H1 (cell line): ENCODE data around the gene KCNK2. TPM values are rescaled to one million over a fixed set of nuclear protein-coding genes. Genes with fewer than 3 reads are reported as not detected.

Source experiments
- CTCF ChIA-PET: fragments of 300-600 bp; sonication (Branson Sonifier 250); formaldehyde crosslinking; loops from one replicate; lab custom pipeline; 2021; ENCODE audit not compliant: partially characterized antibody; lab: Charles Lee
- POLR2A ChIA-PET: fragments of 300-600 bp; sonication (Branson Sonifier 250); formaldehyde crosslinking; loops from one replicate; lab custom pipeline; 2021; ENCODE audit warnings: inconsistent platforms; ENCODE audit not compliant: partially characterized antibody; lab: Charles Lee
- DNase-seq, 2 experiments: peaks; one replicate each; pipeline versions ENCODE4 v3.0.0 to v3.0.0-alpha.2; 2010 to 2022; ENCODE audit warnings: low spot score in 2 of 2, low read depth in 1 of 2, mixed read lengths in 1 of 2
- FAIRE-seq: peaks from 2 replicates; lab custom pipeline; 2011; peaks lifted over from hg19 to GRCh38; lab: Jason Lieb, UNC
- H2AFZ ChIP-seq: 2 replicates; pipeline ENCODE4 v1.8.1; 2012; ENCODE audit warnings: low read length, inconsistent platforms
- H2AK5ac ChIP-seq: 2 replicates; pipeline ENCODE4 v1.6.1; 2013; ENCODE audit warnings: low read depth, low read length
- H2BK120ac ChIP-seq: replicated peaks from 2 replicates; pipeline ENCODE3; 2013; ENCODE audit warnings: low read depth, low read length, inconsistent platforms
- H2BK12ac ChIP-seq: 2 replicates; pipeline ENCODE4 v1.6.1; 2013; ENCODE audit warnings: low read depth, low read length
- H2BK15ac ChIP-seq: 2 replicates; pipeline ENCODE4 v1.6.1; 2013; ENCODE audit warnings: low read length
- H2BK20ac ChIP-seq: 2 replicates; pipeline ENCODE4 v1.6.1; 2013; ENCODE audit warnings: low read length
- H2BK5ac ChIP-seq: 2 replicates; pipeline ENCODE4 v1.6.1; 2013; ENCODE audit warnings: low read depth, low read length
- H3K14ac ChIP-seq: 2 replicates; pipeline ENCODE4 v1.6.1; 2013; ENCODE audit warnings: inconsistent platforms; ENCODE audit not compliant: insufficient read length
- H3K18ac ChIP-seq: 2 replicates; pipeline ENCODE4 v1.6.1; 2013; ENCODE audit warnings: low read length; ENCODE audit errors: extremely low read depth
- H3K23ac ChIP-seq: 2 replicates; pipeline ENCODE4 v1.6.1; 2013; ENCODE audit warnings: inconsistent platforms; ENCODE audit not compliant: insufficient read length
- H3K23me2 ChIP-seq: 2 replicates; pipeline ENCODE4 v1.6.1; 2013; ENCODE audit warnings: low read depth, low read length
- H3K27ac ChIP-seq: 2 replicates; pipeline ENCODE4 v1.6.1; 2011; ENCODE audit warnings: low read depth, low read length, inconsistent platforms
- H3K27me3 ChIP-seq, 4 experiments: replicated peaks in 1 of 4; 1 replicate in 1 of 4; 2 replicates in 3 of 4; pipeline versions ENCODE4 v1.6.1 to v1.8.1; 2011 to 2013; ENCODE audit warnings: low read length in 3 of 4, mild to moderate bottlenecking in 3 of 4, inconsistent platforms in 2 of 4, mixed read lengths in 2 of 4, moderate library complexity in 1 of 4; ENCODE audit not compliant: control insufficient read depth in 3 of 4, insufficient read depth in 3 of 4; ENCODE audit errors: extremely low read depth in 1 of 4
- H3K36me3 ChIP-seq, 4 experiments: 2 replicates each; pipeline versions ENCODE4 v1.6.1 to v1.8.1; 2011 to 2013; ENCODE audit warnings: mild to moderate bottlenecking in 4 of 4, low read length in 3 of 4, moderate library complexity in 2 of 4, control low read depth in 1 of 4, inconsistent platforms in 1 of 4; ENCODE audit not compliant: insufficient read depth in 4 of 4, control insufficient read depth in 2 of 4
- H3K4ac ChIP-seq: replicated peaks from 2 replicates; pipeline ENCODE3; 2013; ENCODE audit warnings: low read length, low read depth, mixed read lengths, inconsistent platforms; ENCODE audit not compliant: insufficient read length
- H3K4me1 ChIP-seq, 4 experiments: replicated peaks in 1 of 4; 1 replicate in 1 of 4; 2 replicates in 3 of 4; pipeline versions ENCODE4 v1.6.1 to v1.8.1; 2011 to 2013; ENCODE audit warnings: low read length in 3 of 4, inconsistent platforms in 2 of 4, mixed read lengths in 1 of 4; ENCODE audit not compliant: insufficient read depth in 4 of 4, control insufficient read depth in 3 of 4
- H3K4me2 ChIP-seq, 2 experiments: 2 replicates each; pipeline versions ENCODE4 v1.6.1 to v1.8.1; 2011 to 2013; ENCODE audit warnings: low read depth in 2 of 2, low read length in 2 of 2, control low read depth in 1 of 2, inconsistent platforms in 1 of 2, mild to moderate bottlenecking in 1 of 2; ENCODE audit not compliant: insufficient read depth in 1 of 2
- H3K4me3 ChIP-seq, 4 experiments: fragments of 200-600, 300-600 bp in 1 of 4; sonication (generic), shearing (Covaris generic), sonication (Bioruptor Twin) in 1 of 4; 2 replicates each; pipeline versions ENCODE4 v1.5.1 to v1.8.1; 2011 to 2016; ENCODE audit warnings: low read length in 4 of 4, low read depth in 3 of 4, control low read depth in 2 of 4, inconsistent platforms in 2 of 4, mild to moderate bottlenecking in 2 of 4, mixed read lengths in 1 of 4, moderate library complexity in 1 of 4; ENCODE audit not compliant: insufficient read depth in 2 of 4; ENCODE audit errors: extremely low read depth in 1 of 4
- H3K56ac ChIP-seq: replicated peaks from 2 replicates; pipeline ENCODE3; 2013; ENCODE audit warnings: low read depth, mild to moderate bottlenecking, mixed read lengths, low read length, inconsistent platforms; ENCODE audit not compliant: insufficient read length
- H3K79me1 ChIP-seq: 2 replicates; pipeline ENCODE4 v1.6.1; 2013; ENCODE audit warnings: low read depth, low read length, control low read depth
- H3K79me2 ChIP-seq, 2 experiments: 2 replicates each; pipeline versions ENCODE4 v1.6.1 to v1.8.1; 2012 to 2013; ENCODE audit warnings: low read length in 2 of 2, mild to moderate bottlenecking in 2 of 2, inconsistent platforms in 1 of 2; ENCODE audit not compliant: insufficient read depth in 2 of 2, control insufficient read depth in 1 of 2
- H3K9ac ChIP-seq, 4 experiments: replicated peaks in 1 of 4; 1 replicate in 1 of 4; 2 replicates in 3 of 4; pipeline versions ENCODE4 v1.6.1 to v1.8.1; 2011 to 2013; ENCODE audit warnings: low read depth in 3 of 4, low read length in 3 of 4, control low read depth in 2 of 4, mild to moderate bottlenecking in 2 of 4, moderate library complexity in 2 of 4, inconsistent platforms in 1 of 4; ENCODE audit errors: extremely low read depth in 1 of 4
- H3K9me3 ChIP-seq, 2 experiments: 2 replicates each; pipeline versions ENCODE4 v1.6.1 to v1.8.1; 2012 to 2013; ENCODE audit warnings: mild to moderate bottlenecking in 2 of 2, moderate library complexity in 2 of 2, control low read depth in 1 of 2, inconsistent platforms in 1 of 2, low read depth in 1 of 2, low read length in 1 of 2, mixed read lengths in 1 of 2; ENCODE audit not compliant: insufficient read depth in 2 of 2
- H4K20me1 ChIP-seq, 2 experiments: replicated peaks in 1 of 2; 2 replicates each; pipeline versions ENCODE3 to v1.8.1; 2011 to 2013; ENCODE audit warnings: inconsistent platforms in 2 of 2, low read length in 2 of 2, mild to moderate bottlenecking in 1 of 2; ENCODE audit not compliant: insufficient read depth in 2 of 2, control insufficient read depth in 1 of 2
- H4K5ac ChIP-seq: 2 replicates; pipeline ENCODE4 v1.6.1; 2013; ENCODE audit warnings: low read length, low read depth, mixed read lengths, inconsistent platforms; ENCODE audit not compliant: insufficient read length
- H4K8ac ChIP-seq: 2 replicates; pipeline ENCODE4 v1.8.0; 2013; ENCODE audit warnings: mild to moderate bottlenecking, moderate library complexity, low read length, inconsistent platforms; ENCODE audit not compliant: insufficient read depth; ENCODE audit errors: extremely low read depth
- H4K91ac ChIP-seq: replicated peaks from 2 replicates; pipeline ENCODE3; 2013; ENCODE audit warnings: low read length, mixed read lengths, inconsistent platforms; ENCODE audit not compliant: insufficient read length
- CBX5 ChIP-seq: fragments of 300-800, 300-1000 bp; sonication (generic); IDR thresholded peaks from 2 replicates; pipeline ENCODE4 v1.7.1; 2016; ENCODE audit warnings: antibody characterized with exemption, low read length, low read depth
- CTCF ChIP-seq, 3 experiments: IDR thresholded peaks; 1 replicate in 2 of 3; 2 replicates in 1 of 3; pipeline versions ENCODE4 v1.5.1 to v1.6.1; 2011; ENCODE audit warnings: low read length in 3 of 3, mild to moderate bottlenecking in 3 of 3, inconsistent platforms in 2 of 3, low read depth in 1 of 3, moderate library complexity in 1 of 3; ENCODE audit not compliant: insufficient read depth in 1 of 3; ENCODE audit errors: control extremely low read depth in 1 of 3
- GABPA ChIP-seq: IDR thresholded peaks from 2 replicates; pipeline ENCODE4 v1.6.1; 2011; ENCODE audit warnings: mild to moderate bottlenecking, low read length, moderate library complexity, borderline replicate concordance; ENCODE audit not compliant: insufficient read depth
- JUN ChIP-seq: IDR thresholded peaks from 2 replicates; pipeline ENCODE4 v1.6.1; 2011; ENCODE audit warnings: low read depth, mild to moderate bottlenecking, improper control_type of control experiment, low read length
- KDM1A ChIP-seq: fragments of 200-600, 300-600 bp; sonication (generic); IDR thresholded peaks from 2 replicates; pipeline ENCODE4 v1.7.1; 2016; ENCODE audit warnings: mild to moderate bottlenecking, low read length, borderline replicate concordance
- NRF1 ChIP-seq: IDR thresholded peaks from 2 replicates; pipeline ENCODE4 v1.6.1; 2011; ENCODE audit warnings: mild to moderate bottlenecking, low read depth, low read length, improper control_type of control experiment
- RXRA ChIP-seq: IDR thresholded peaks from 2 replicates; pipeline ENCODE4 v1.6.1; 2011; ENCODE audit warnings: low read depth, mild to moderate bottlenecking, low read length, moderate library complexity; ENCODE audit not compliant: insufficient read depth
- WGBS, 2 experiments: shearing (Covaris generic) in 1 of 2; methylation state at CpG; one replicate each; pipeline versions ENCODE4 v1.1.6 to v1.1.7; 2013 to 2015; ENCODE audit warnings: low lambda C conversion rate in 2 of 2, mixed read lengths in 2 of 2, inconsistent platforms in 1 of 2, low coverage in 1 of 2, missing lambda C conversion rate in 1 of 2; ENCODE audit not compliant: insufficient replicate concordance in 2 of 2, insufficient coverage in 1 of 2, insufficient read length in 1 of 2; ENCODE audit errors: extremely low coverage in 1 of 2, missing lambda C conversion rate in 1 of 2; 5-methylcytosine and 5-hydroxymethylcytosine counted together
- polyA plus RNA-seq, 7 experiments: library from polyadenylated mRNA; depleted of rRNA in 3 of 7; stranded (reverse) in 5 of 7; unstranded in 2 of 7; fragments of >200 nt in 5 of 7; fragments of 200-250 nt in 2 of 7; gene quantifications; 1 replicate in 5 of 7; 2 replicates in 1 of 7; 4 replicates in 1 of 7; pipeline versions ENCODE4 v1.2.1 to v1.2.3, GENCODE V29; 2011 to 2013; ENCODE audit warnings: missing spikeins in 2 of 7, mixed read lengths in 2 of 7
- total RNA-seq: library from RNA; stranded (reverse); fragmentation: NEBNext Ultra II Directional; extraction: Animal tissue kit (Norgen Biotek cat#: 25700); gene quantifications from 2 replicates; pipeline ENCODE4 v1.2.1, GENCODE V29; 2021

The KCNK2 gene
- total and polyA plus RNA-seq, 2 of the 8 experiments (the other 6 are each of a cell fraction or from before 2014, with no cell fraction given): 0.59 to 1.2 TPM

- H3K79me1 ChIP-seq: no peaks in the 10 kb centered on the region
- no peaks in the 10 kb centered on the region for H3K79me2 ChIP-seq
- no peak overlapping the region for H2BK120ac ChIP-seq
- WGBS, 2 experiments: 87% methylated on average over 3 of the region's 3 CpGs; no CpG with 5 or more reads in 1 of the 2 experiments
- H3K4ac ChIP-seq: no peak overlapping the region
- FAIRE-seq (no peak), DNase-seq (no peak)
- H3K27me3 ChIP-seq: no peaks in the 10 kb centered on the region
- no peak overlapping the region for H3K14ac ChIP-seq
- H4K8ac ChIP-seq: no peak overlapping the region
- no peak overlapping the region for H3K56ac ChIP-seq
- no peak overlapping the region for H4K91ac ChIP-seq
- H3K4me3 ChIP-seq: no peak overlapping the region
- H2AK5ac ChIP-seq: no peak overlapping the region
- H3K36me3 ChIP-seq: no peaks in the 10 kb centered on the region
- TF ChIP-seq RXRA: no peak
- no peak for TF ChIP-seq KDM1A
- no peak for TF ChIP-seq CBX5
- TF ChIP-seq GABPA: no peak
- TF ChIP-seq CTCF (IDR thresholded peaks at IDR 0.05; ENCODE audit: control extremely low read depth in 1 of 3, insufficient read depth in 1 of 3, low read depth in 1 of 3, low read length in 3 of 3): no peak
- no peak for TF ChIP-seq JUN
- TF ChIP-seq NRF1: no peak
- no peak overlapping the region for H2BK12ac ChIP-seq
- no peaks in the 10 kb centered on the region for H3K9me3 ChIP-seq
- ChIA-PET POLR2A (no interaction called here), CTCF (interaction anchor here (0.6 kb wide), 1 partner anchor 21 kb away, joined by 3 read pairs; no protein-coding TSS in a partner anchor)
- H3K9ac ChIP-seq: no peak overlapping the region
- no peak overlapping the region for H3K27ac ChIP-seq
- H3K23me2 ChIP-seq: no peaks in the 10 kb centered on the region
- no peak overlapping the region for H2BK15ac ChIP-seq
- H4K5ac ChIP-seq: no peak overlapping the region
- H3K23ac ChIP-seq: no peak overlapping the region
- no peak overlapping the region for H2AFZ ChIP-seq
- no peak overlapping the region for H3K4me2 ChIP-seq
- H2BK20ac ChIP-seq: no peak overlapping the region
- no peaks in the 10 kb centered on the region for H4K20me1 ChIP-seq
- H3K18ac ChIP-seq: no peak overlapping the region
- H2BK5ac ChIP-seq: no peak overlapping the region
- no peaks in the 10 kb centered on the region for H3K4me1 ChIP-seq
These were observed 58.9 kb downstream of the KCNK2 start for GRCh38 chr1:215141460-215141859.
